Activated CD4-positive, CD25-positive, alpha-beta regulatory T cell treated with anti-CD3 and anti-CD28 coated beads, Interleukin-2, amount 50 U/mL, for 24 hours (primary cell): ENCODE measurements around the gene SYT17.
"Not testable (repeated sequence)": the region's sequence is repeated elsewhere in the genome, so short reads cannot be mapped to it uniquely, and the experiment has no call there.

Experiments used
- ATAC-seq, 2 donors: fragments of 150-1000 bp; cut with Tn5 transposase; one replicate each; pipeline ENCODE4 v1.10.0; 2021; ENCODE audit warnings: mild to moderate bottlenecking in 1 of 2, moderate library complexity in 1 of 2

SYT17 gene

GRCh38 chr16:19174478-19174877 lies 6.4 kb downstream of the SYT17 start:
- ATAC-seq = no peak

GRCh38 chr16:19175492-19176262 lies 7.6 kb downstream of the SYT17 start:
- no peak for ATAC-seq

- ATAC-seq = no peak
Observed at GRCh38 chr16:19177111-19177739, 9.2 kb downstream of the SYT17 start.

GRCh38 chr16:19179546-19180490 lies 11.8 kb downstream of the SYT17 start:
- no peak for ATAC-seq

- no peak for ATAC-seq
Observed at GRCh38 chr16:19180741-19181140, 12.7 kb downstream of the SYT17 start.

GRCh38 chr16:19182481-19182880 lies 14.4 kb downstream of the SYT17 start:
- ATAC-seq = no peak

DNA sequence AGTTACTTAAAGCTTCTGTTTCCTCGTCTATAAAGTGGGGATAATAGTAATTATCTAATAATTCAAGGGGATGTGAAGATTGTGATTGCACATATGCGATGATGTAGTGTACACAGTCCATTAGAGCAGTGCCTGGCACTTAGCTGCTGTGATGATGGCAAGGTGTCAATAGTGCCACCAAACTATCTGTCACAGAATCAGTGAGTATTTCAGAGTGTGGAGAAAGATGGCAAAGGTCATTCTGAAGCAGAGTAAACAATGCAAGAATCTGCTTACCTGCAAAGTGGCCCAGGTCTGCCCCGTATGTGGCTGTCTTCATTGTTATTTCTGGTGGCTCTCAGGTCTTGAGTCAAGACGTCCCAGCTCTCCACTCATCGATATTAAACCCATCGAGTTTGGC lies 15.1 kb downstream of the SYT17 start:
- no peak for ATAC-seq

GRCh38 chr16:19184823-19185509 lies 16.9 kb downstream of the SYT17 start:
- no peak for ATAC-seq

- ATAC-seq = no peak
Observed at GRCh38 chr16:19185510-19185851, 17.4 kb downstream of the SYT17 start.

- no peak for ATAC-seq
Observed at GRCh38 chr16:19186408-19186807, 18.4 kb downstream of the SYT17 start.

- not testable (repeated sequence) for ATAC-seq
Observed at GRCh38 chr16:19187961-19188360, 19.9 kb downstream of the SYT17 start.

GRCh38 chr16:19188406-19188805 lies 20.4 kb downstream of the SYT17 start:
- no peak for ATAC-seq

GRCh38 chr16:19192865-19193264 lies 24.8 kb downstream of the SYT17 start:
- no peak for ATAC-seq

DNA sequence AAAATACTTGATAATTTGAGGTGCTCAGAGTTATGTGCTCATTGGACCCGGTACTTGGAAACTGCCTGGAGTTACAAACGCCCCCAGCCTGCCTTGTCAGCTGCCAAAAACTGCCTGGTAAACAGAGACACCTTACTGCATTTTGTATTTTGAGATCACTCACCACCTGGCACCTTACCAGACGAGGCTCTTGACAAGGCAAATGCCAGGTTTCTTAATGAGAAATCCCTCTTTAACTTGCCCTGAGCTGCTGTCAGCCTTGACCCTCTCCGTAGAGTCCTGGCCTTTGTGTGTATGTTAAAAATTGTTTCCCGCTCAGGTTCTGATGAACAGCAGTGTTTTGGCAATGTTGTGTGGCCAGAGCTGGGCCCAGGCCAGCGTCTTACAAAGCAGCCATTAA lies 28.8 kb downstream of the SYT17 start:
- no peak for ATAC-seq

- ATAC-seq = peak in 1 of 2 donors; percentile 20
Observed at GRCh38 chr16:19203374-19203966, 35.4 kb downstream of the SYT17 start.

GRCh38 chr16:19210280-19210924 lies 42.4 kb downstream of the SYT17 start:
- ATAC-seq = peak in 1 of 2 donors; percentile 48

DNA sequence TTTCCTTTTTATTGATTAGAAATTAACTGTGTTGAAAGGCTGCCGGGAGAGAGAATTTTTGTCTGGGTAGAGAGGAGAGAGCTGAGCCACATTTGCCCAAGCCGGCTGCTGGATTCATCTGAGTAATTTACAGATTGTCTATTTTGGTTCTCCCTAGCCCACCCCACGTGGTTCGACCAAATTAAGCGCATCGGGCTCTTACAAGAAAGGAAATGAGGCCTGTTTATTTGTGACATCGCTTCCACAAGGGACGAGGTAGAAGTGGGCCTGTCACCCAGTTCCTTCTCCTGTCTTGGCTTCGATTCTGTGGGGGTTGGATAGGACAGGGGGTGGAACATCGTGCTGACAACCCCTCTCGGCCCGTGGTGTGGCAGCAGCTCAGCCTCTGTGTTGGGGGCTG lies 42.9 kb downstream of the SYT17 start:
- no peak for ATAC-seq

GRCh38 chr16:19212059-19212458 lies 44.0 kb downstream of the SYT17 start:
- no peak for ATAC-seq

DNA sequence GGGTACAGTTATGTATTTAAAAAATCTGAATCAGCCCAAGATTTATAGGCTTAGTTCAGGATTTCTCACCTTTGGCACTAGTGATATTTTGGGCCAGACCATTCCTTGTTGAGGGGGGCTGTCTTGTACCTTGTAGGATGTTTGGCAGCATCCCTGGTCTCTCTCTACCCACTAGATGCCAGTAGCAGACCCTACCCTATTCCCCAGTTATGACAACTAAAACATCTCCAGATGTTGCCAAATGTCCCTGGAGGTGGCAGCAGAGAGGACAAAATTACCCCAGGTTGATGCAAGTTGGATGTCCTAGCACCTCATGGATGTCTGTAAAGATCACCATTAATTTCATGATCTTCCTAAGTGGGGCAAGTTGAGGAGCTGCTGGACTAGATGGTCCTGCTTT lies 45.8 kb downstream of the SYT17 start:
- ATAC-seq = no peak

GRCh38 chr16:19215705-19216104 lies 47.7 kb downstream of the SYT17 start:
- ATAC-seq = no peak

DNA sequence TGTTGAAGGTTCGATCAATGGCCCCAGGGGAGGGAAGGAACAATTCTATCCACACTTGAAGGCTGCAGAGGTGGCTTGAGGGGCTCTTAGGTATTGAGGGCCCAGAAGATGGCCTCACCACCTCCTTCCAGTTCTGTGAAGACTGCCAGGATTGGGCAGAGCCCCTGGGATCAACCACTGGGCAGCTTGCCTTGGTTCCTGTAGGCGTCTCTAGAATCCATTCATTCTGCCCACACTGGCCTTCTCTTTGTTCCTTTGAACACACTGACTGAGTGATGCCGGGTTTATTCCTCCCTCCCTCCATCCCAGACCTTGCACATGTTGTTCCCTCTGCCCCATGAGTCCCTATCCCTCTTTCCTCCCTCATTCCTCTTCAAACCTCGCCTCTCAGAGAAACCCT lies 50.5 kb downstream of the SYT17 start:
- no peak for ATAC-seq

DNA sequence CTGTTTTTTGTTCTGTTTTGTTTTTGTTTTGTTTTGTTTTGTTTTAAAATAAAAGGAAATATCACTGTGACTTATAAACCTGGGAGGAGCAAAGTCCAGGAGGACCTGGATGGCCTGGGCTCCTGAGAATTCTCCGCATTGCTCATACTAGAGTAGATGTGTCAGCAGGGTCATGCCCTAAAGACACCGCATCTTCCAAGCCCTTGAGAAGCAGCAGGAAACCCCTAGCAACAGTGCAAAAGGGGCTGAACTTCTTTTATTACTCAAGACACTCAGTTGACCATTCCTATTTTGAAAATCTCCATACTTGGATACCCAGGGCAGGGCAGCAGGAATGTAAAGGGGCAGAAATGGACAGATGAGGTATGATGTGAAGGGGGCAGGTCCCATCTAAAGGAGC lies 51.8 kb downstream of the SYT17 start:
- no peak for ATAC-seq
